Spleen (tissue), 11 donors: ENCODE data around the gene APP. TPM values are rescaled to one million over a fixed set of nuclear protein-coding genes. Genes with fewer than 3 reads are reported as not detected.
A peak's percentile ranks its signal among the peaks of the same experiment; 100 is the strongest.
"Not testable (repeated sequence)": the region's sequence is repeated elsewhere in the genome, so short reads cannot be mapped to it uniquely, and the experiment has no call there.

Source experiments
- DNase-seq: peaks from one replicate; pipeline ENCODE4 v3.0.0-alpha.2; 2020
- H3K27ac ChIP-seq, 8 donors: fragments of 200-600 bp; sonication (generic) in 7 of 8; 1 replicate in 4 of 8; 2 replicates in 4 of 8; pipeline versions ENCODE4 v1.5.0 to v1.8.0; 2016 to 2021; ENCODE audit warnings: inconsistent platforms in 4 of 8, mild to moderate bottlenecking in 4 of 8, moderate library complexity in 1 of 8
- H3K27me3 ChIP-seq, 7 donors: fragments of 200-600 bp; sonication (generic) in 6 of 7; replicated peaks in 1 of 7; 1 replicate in 4 of 7; 2 replicates in 3 of 7; pipeline versions ENCODE4 v1.5.0 to v1.8.0; 2016 to 2021; ENCODE audit warnings: inconsistent platforms in 3 of 7, mild to moderate bottlenecking in 1 of 7
- H3K36me3 ChIP-seq, 6 donors: fragments of 200-600 bp; sonication (generic) in 5 of 6; 1 replicate in 4 of 6; 2 replicates in 2 of 6; pipeline versions ENCODE4 v1.5.0 to v1.8.0; 2016 to 2021; ENCODE audit warnings: inconsistent platforms in 2 of 6
- H3K4me1 ChIP-seq, 6 donors: fragments of 200-600 bp; sonication (generic) in 5 of 6; 1 replicate in 3 of 6; 2 replicates in 3 of 6; pipeline versions ENCODE4 v1.5.0 to v1.8.0; 2016 to 2021; ENCODE audit warnings: inconsistent platforms in 3 of 6
- H3K4me3 ChIP-seq, 8 donors: fragments of 200-600 bp; sonication (generic) in 7 of 8; 1 replicate in 4 of 8; 2 replicates in 4 of 8; pipeline versions ENCODE4 v1.5.0 to v1.8.0; 2016 to 2021; ENCODE audit warnings: inconsistent platforms in 4 of 8, mild to moderate bottlenecking in 4 of 8, moderate library complexity in 2 of 8
- H3K9me3 ChIP-seq, 8 donors: fragments of 200-600 bp; sonication (generic) in 7 of 8; 1 replicate in 4 of 8; 2 replicates in 4 of 8; pipeline versions ENCODE4 v1.5.0 to v1.8.0; 2016 to 2021; ENCODE audit warnings: inconsistent platforms in 4 of 8
- POLR2A ChIP-seq, 3 donors: fragments of 450-650 bp; IDR thresholded peaks; one replicate each; pipeline ENCODE4 v1.5.1; 2017; ENCODE audit warnings: antibody characterized with exemption in 3 of 3, mild to moderate bottlenecking in 1 of 3
- POLR2AphosphoS5 ChIP-seq, 3 donors: sonication (generic); formaldehyde crosslinking; IDR thresholded peaks; one replicate each; pipeline ENCODE4 v1.5.1; 2017; ENCODE audit warnings: antibody characterized with exemption in 3 of 3
- WGBS, 5 donors: extraction: QIAGEN DNeasy Blood & Tissue Kit in 3 of 5; methylation state at CpG; one replicate each; pipeline versions ENCODE4 v1.1.5 to v1.1.7; 2013 to 2018; 5-methylcytosine and 5-hydroxymethylcytosine counted together
- intact Hi-C: fragments of 100-400 bp; cut with DNase I; formaldehyde crosslinking; loops from one replicate; pipeline ENCODE4 v1.15.0; 2023; ENCODE audit warnings: low total_unique reads
- polyA plus RNA-seq, 3 donors: library from polyadenylated mRNA; stranded (reverse); fragments of 200-250 nt; gene quantifications; one replicate each; pipeline ENCODE4 v1.2.1, GENCODE V29; 2013
- total RNA-seq, 7 donors: library from RNA; depleted of rRNA in 3 of 7; stranded (reverse); fragments of >200 nt in 3 of 7; fragmentation: NEBNext Ultra II Directional in 4 of 7; extraction: Animal tissue kit (Norgen Biotek cat#: 25700) in 4 of 7; gene quantifications; one replicate each; pipeline versions ENCODE4 v1.1.0 to v1.2.1, GENCODE V29; 2016 to 2021
- TF ChIP-seq, protein P1 (sequence below), 11 experiments: fragments of 200-600 bp in 7 of 11; fragments of 450-650 bp in 4 of 11; sonication (generic) in 4 of 11; IDR thresholded peaks in 8 of 11; conservative IDR thresholded peaks in 3 of 11; 1 replicate in 7 of 11; 2 replicates in 4 of 11; pipeline versions ENCODE4 v1.4.0 to v1.8.0; 2016 to 2021; ENCODE audit warnings: antibody characterized with exemption in 11 of 11, inconsistent platforms in 4 of 11, mild to moderate bottlenecking in 1 of 11
- donor health status: healthy with polysubstance abuse.
- donor health status: DM: no; HTN: no; CAD: no; lungs with moderate emphysema.
- donor health status: DM: no; HTN: no; CAD: no.
- donor health status: Bipolar disorder and iron deficiency.
- donor health status: healthy.
- donor health status: DM: no; HTN: no; CAD: no.
- donor health status: DM: yes; HTN: yes; CAD: no.

APP gene
- total and polyA plus RNA-seq, 10 donors: 25.3 to 398 (median 282) TPM

DNA sequence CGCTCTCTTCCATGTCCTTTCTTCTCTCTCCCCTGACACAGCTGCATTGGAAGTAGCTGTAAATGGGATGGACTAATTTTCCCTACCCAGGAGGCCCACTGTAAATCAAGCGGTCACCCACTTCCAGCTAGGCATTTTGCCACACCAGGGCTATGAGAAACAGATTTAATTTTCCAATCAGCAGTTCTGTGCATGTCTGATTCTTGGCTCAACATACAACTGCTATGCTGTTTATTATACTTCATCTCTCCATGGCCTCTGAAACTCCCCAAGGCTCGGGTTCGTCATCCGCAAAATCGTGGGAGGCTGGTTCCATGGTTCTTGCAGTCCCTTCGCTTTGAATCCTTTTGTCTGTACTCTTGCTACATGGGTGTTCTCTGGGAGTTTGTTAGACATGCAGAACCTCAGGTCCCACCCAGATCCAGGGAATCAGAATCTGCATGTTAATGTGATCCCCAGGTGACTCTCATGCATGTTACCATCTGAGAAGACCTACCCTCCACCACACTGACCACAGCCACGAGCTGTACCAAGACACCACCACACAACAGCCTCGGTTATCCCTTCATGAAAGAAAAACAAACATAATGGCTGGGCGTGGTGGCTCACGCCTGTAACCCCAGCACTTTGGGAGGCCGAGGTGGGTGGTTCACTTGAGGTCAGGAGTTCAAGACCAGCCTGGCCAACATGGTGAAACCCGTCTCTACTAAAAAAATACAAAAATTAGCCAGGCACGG is 245.3 kb downstream of the APP start:
- DNase-seq: no peak
- TF ChIP-seq POLR2A (IDR thresholded peaks at IDR 0.05) (no peak), POLR2AphosphoS5 (IDR thresholded peaks at IDR 0.05) (no peak)
- TF ChIP-seq, protein P1, sequence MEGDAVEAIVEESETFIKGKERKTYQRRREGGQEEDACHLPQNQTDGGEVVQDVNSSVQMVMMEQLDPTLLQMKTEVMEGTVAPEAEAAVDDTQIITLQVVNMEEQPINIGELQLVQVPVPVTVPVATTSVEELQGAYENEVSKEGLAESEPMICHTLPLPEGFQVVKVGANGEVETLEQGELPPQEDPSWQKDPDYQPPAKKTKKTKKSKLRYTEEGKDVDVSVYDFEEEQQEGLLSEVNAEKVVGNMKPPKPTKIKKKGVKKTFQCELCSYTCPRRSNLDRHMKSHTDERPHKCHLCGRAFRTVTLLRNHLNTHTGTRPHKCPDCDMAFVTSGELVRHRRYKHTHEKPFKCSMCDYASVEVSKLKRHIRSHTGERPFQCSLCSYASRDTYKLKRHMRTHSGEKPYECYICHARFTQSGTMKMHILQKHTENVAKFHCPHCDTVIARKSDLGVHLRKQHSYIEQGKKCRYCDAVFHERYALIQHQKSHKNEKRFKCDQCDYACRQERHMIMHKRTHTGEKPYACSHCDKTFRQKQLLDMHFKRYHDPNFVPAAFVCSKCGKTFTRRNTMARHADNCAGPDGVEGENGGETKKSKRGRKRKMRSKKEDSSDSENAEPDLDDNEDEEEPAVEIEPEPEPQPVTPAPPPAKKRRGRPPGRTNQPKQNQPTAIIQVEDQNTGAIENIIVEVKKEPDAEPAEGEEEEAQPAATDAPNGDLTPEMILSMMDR (IDR thresholded peaks at IDR 0.05 in 8 of 11, conservative IDR thresholded peaks at IDR 0.05 in 3 of 11): no peak
- intact Hi-C loops: no loop called here
- Histone ChIP-seq H3K27me3 (no peaks in the 10 kb centered on the region), H3K9me3 (no peaks in the 10 kb centered on the region), H3K4me1 (peaks cover 0 to 23% (median 10%) of the 10 kb centered on the region in 6 donors), H3K27ac (peak overlapping the region in 7 of 8 donors; percentile 43 to 75 (median 60)), H3K36me3 (no peaks in the 10 kb centered on the region), H3K4me3 (no peak overlapping the region)
- 72 to 82% (median 75%) methylated on average over 13 to 14 of the region's 14 CpGs for WGBS, 5 donors

DNA sequence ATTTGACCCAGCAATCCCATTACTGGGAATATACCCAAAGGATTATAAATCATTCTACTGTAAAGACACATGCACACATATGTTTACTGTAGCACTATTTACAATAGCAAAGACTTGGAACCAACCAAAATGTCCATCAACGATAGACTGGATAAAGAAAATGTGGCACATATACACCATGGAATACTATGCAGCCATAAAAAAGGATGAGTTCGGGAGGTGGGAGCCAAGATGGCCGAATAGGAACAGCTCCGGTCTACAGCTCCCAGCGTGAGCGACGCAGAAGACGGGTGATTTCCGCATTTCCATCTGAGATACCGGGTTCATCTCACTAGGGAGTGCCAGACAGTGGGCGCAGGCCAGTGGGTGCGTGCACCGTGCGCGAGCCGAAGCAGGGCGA is 252.4 kb downstream of the APP start:
- H3K36me3 ChIP-seq, H3K27me3 ChIP-seq, H3K9me3 ChIP-seq, H3K27ac ChIP-seq, DNase-seq, H3K4me3 ChIP-seq, intact Hi-C loops: not testable (repeated sequence)
- H3K4me1 ChIP-seq: peaks cover 0 to 10% (median 4%) of the 10 kb centered on the region in 6 donors
- 92 to 97% (median 96%) methylated on average over 8 to 17 of the region's 17 CpGs for WGBS, 5 donors

DNA sequence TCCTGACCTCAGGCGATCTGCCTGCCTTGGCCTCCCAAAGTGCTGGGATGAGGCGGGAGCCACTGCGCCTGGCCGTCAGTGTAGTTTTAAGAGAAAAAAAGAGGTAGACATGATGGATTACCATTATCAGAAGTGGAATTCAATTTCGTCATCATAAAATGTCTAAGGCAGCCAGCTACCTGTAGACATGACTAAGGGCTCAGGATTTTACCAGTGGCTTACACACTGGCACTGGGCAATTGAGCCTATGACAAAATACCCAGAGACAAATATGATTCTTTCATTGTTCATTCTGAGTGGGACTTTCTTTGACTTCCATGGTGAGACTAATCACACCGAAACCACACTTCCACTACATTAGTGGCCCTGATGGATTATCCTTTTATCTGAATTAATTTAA is 254.3 kb downstream of the APP start:
- WGBS, 5 donors: 96 to 99% (median 97%) methylated on average over 6 of the region's 6 CpGs
- Histone ChIP-seq H3K9me3 (peaks cover 0 to 4% (median 0%) of the 10 kb centered on the region in 8 donors), H3K27me3 (no peaks in the 10 kb centered on the region), H3K36me3 (peaks cover 0 to 9% (median 0%) of the 10 kb centered on the region in 6 donors), H3K4me1 (peaks cover 0 to 22% (median 7%) of the 10 kb centered on the region in 6 donors), H3K27ac (no peak overlapping the region), H3K4me3 (no peak overlapping the region)
- intact Hi-C loops: no loop called here
- DNase-seq: no peak
- TF ChIP-seq, protein P1 (IDR thresholded peaks at IDR 0.05 in 8 of 11, conservative IDR thresholded peaks at IDR 0.05 in 3 of 11): no peak
- TF ChIP-seq POLR2A (IDR thresholded peaks at IDR 0.05) (no peak), POLR2AphosphoS5 (IDR thresholded peaks at IDR 0.05) (no peak)

DNA sequence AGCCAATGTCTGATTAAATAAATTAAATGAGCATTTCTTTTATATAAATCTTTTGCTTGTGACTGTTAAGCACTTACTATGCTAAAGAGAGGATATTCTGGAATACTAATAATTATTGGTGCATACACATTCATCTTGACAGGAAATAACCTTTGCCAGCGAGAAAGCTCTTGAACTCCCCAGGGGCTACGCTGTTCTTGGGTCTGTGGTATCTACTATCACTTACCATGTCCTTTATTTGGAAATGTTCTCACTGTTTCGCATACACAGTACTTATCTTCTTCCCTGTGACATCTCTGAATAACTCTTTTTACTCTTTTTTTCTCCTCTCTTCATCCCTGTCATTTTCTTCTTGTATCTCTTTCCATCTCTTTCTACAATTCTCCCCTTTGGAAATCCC is 257.1 kb downstream of the APP start:
- no peak for TF ChIP-seq POLR2AphosphoS5 (IDR thresholded peaks at IDR 0.05)
- TF ChIP-seq, protein P1 (IDR thresholded peaks at IDR 0.05 in 8 of 11, conservative IDR thresholded peaks at IDR 0.05 in 3 of 11): no peak
- no peak for TF ChIP-seq POLR2A (IDR thresholded peaks at IDR 0.05)
- DNase-seq: no peak
- Histone ChIP-seq H3K27me3 (no peaks in the 10 kb centered on the region), H3K4me1 (peaks cover 0 to 22% (median 7%) of the 10 kb centered on the region in 6 donors), H3K27ac (no peak overlapping the region), H3K9me3 (peaks cover 0 to 4% (median 0%) of the 10 kb centered on the region in 8 donors), H3K4me3 (no peak overlapping the region), H3K36me3 (peaks cover 0 to 18% (median 0%) of the 10 kb centered on the region in 6 donors)
- WGBS, 5 donors: 51 to 72% (median 64%) methylated on average over 3 of the region's 3 CpGs
- intact Hi-C loops: no loop called here
